D721Med (cell line): Measurements from ENCODE around the gene OR5K2.

Experiments used
- DNase-seq: peaks from one replicate; pipeline ENCODE4 v3.0.0; 2011; ENCODE audit warnings: low spot score; ENCODE audit not compliant: insufficient read length
- FAIRE-seq: peaks from 2 replicates; lab custom pipeline; 2011; peaks lifted over from hg19 to GRCh38; lab: Jason Lieb, UNC
- TF ChIP-seq, protein P1 (sequence below): IDR thresholded peaks from 2 replicates; pipeline ENCODE4 v1.5.1; 2012; ENCODE audit warnings: mild to moderate bottlenecking, control low read depth; ENCODE audit not compliant: insufficient read depth; ENCODE audit errors: missing control alignments

The OR5K2 gene

DNA sequence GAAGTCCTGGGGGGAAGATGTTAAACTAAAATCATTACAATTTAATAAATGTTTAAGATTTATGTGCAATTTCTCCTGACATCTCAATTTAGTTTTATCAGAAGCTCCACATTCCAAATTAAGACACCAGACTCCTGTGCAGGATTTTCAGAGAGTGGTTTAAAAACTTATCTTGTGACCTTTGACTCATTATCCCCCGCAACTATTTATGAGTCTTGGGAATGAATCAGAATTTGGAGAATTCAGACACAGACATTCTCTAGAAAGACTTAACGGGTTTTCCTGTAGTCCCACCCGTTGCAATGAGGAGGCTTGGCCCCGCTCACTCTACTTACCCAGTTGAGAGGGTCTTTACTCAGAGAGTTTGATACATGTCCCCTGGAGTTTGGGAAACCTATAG, 7.1 kb downstream of the OR5K2 start:
- no peak for DNase-seq
- no peak for FAIRE-seq
- TF ChIP-seq, protein P1, sequence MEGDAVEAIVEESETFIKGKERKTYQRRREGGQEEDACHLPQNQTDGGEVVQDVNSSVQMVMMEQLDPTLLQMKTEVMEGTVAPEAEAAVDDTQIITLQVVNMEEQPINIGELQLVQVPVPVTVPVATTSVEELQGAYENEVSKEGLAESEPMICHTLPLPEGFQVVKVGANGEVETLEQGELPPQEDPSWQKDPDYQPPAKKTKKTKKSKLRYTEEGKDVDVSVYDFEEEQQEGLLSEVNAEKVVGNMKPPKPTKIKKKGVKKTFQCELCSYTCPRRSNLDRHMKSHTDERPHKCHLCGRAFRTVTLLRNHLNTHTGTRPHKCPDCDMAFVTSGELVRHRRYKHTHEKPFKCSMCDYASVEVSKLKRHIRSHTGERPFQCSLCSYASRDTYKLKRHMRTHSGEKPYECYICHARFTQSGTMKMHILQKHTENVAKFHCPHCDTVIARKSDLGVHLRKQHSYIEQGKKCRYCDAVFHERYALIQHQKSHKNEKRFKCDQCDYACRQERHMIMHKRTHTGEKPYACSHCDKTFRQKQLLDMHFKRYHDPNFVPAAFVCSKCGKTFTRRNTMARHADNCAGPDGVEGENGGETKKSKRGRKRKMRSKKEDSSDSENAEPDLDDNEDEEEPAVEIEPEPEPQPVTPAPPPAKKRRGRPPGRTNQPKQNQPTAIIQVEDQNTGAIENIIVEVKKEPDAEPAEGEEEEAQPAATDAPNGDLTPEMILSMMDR = no peak

DNA sequence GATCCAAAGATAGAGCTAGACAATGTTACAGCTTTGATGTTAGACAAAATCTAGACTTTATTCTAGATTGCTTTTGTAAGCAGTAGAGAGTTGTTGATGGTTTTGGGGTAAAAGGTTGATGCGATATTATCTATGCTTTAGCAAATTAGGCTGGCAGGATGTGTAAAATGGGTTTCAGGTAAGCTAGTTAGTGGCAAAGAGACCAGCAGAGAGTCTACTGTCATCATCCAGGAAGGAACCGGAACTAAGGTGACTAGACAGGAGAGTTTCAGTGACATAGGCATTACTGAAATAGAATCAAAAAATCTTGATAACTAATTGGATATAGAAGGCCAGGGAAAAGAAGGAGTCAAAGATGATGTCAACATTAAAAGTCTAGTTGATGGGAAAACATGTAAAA, 11.1 kb downstream of the OR5K2 start:
- DNase-seq = no peak
- FAIRE-seq = no peak
- TF ChIP-seq, protein P1 = no peak

DNA sequence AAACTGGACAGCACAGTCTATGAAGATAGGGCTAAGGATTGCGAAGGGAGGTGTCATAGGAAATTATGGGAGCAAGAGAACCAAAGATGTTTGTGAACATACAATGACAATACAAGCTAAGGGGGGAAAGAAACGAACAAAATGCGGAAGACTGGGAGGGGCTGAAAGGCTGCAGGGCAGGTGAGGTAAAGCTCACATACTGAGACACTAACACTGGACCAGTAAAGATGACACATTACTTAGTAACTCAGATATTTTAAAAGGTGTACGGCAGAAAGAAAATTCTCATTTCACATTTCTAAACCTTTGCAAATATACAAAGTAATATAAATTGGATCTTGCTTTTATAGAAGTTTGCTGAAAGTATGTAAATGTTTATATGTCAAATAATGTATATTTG, 15.1 kb downstream of the OR5K2 start:
- no peak for DNase-seq
- TF ChIP-seq, protein P1 = no peak
- FAIRE-seq = no peak

DNA sequence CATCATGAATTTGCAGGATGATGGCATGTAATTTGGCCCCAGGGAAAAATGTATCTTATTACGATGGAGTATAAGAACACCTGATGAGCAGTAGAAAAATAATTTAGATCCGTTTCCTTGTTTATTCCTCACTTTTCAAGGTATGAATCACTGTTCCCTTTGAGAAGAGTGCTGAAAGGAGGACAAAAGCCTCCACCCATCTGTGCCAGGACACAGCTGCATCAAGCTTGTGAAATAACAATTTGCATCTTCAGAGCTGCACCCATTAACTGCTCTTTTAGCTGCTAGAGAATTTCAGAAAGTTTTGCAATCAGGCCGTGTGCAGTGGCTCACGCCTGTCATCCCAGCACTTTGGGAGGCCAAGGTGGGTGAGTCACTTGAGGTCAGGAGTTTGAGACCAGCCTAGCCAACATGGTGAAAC, 15.6 kb downstream of the OR5K2 start:
- FAIRE-seq (no peak), DNase-seq (no peak)
- TF ChIP-seq, protein P1 = no peak

DNA sequence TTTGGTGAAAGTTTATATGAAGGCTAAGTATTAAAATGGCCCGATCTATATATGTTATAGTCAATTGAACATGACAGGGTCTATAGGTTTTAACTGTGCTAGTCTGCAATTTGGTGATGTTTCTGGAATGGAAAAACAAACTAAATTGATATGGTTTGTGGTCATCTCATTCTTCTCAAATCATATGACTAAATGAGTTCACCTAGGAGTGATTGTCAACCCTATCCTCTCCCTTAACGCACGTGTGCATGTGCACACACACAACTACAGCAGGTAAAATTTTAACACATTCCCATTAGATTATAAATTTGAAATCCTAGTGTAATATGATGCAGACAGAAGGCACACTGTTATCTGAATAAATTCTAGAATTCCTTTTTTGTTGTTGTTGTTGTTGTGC, 16.3 kb downstream of the OR5K2 start:
- no peak for DNase-seq

DNA sequence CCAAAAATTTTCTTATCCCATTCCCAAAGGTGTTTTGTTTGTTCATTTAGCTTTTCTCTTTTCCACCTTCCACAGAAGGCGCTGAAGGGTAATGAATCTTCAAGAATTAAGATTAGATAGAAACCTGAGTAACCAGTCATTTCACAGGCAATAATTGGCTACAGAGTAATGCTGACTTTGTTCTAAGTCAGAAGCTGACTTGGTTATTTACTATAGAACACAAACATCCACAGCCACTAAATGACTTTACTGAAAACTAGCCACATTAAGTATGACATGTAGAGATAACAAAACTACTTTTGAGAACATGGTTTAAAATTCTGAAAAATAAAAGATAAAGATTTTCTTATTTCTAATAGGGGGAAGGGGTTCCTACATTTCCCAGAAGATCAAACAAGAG, 17.5 kb downstream of the OR5K2 start:
- TF ChIP-seq, protein P1 = no peak
- no peak for DNase-seq
- FAIRE-seq = no peak

More for the DNA sequence above, 16.3 kb downstream of the OR5K2 start:
- TF ChIP-seq, protein P1 = no peak
- no peak for FAIRE-seq

DNA sequence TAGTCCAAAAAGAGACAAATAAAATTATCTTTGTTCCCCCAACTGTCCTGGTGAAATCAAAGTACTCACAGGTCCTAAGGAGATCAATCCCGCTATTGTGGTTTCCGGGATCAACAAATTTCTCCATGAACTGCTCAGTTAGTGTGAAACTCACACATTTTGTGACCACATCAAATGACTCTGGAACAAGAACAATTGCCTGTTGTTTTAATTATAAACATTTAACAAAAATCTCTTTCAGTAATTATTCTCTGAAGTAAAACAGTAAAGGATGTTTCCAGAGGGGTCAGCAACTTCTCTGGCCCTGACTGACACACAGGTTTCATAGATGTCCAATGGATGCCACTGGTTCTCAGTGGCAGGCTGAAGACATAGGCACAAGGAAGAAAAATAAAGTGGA, 21.3 kb downstream of the OR5K2 start:
- TF ChIP-seq, protein P1 = no peak
- DNase-seq (no peak), FAIRE-seq (no peak)
